SJSA1 (cell line): Measurements from ENCODE around the gene IRF9. TPM values are rescaled to one million over a fixed set of nuclear protein-coding genes. Genes with fewer than 3 reads are reported as not detected.
A peak's percentile ranks its signal among the peaks of the same experiment; 100 is the strongest.

ENCODE experiments used
- DNase-seq, 2 experiments: peaks; one replicate each; pipeline ENCODE4 v3.0.0-alpha.2; 2015 to 2020; ENCODE audit warnings: low spot score in 2 of 2, low read depth in 1 of 2
- H3K27ac ChIP-seq: fragments of 250-450 bp; sonication (Bioruptor Pico); 2 replicates; pipeline ENCODE4 v1.5.1; 2020; ENCODE audit warnings: mild to moderate bottlenecking, moderate library complexity
- H3K27me3 ChIP-seq: fragments of 250-450 bp; sonication (Bioruptor Pico); replicated peaks from 2 replicates; pipeline ENCODE4 v1.5.1; 2020; ENCODE audit warnings: mild to moderate bottlenecking, moderate library complexity
- H3K36me3 ChIP-seq: fragments of 250-450 bp; sonication (Bioruptor Pico); 2 replicates; pipeline ENCODE4 v1.5.1; 2020; ENCODE audit warnings: mild to moderate bottlenecking
- H3K4me1 ChIP-seq: fragments of 250-450 bp; sonication (Bioruptor Pico); replicated peaks from 2 replicates; pipeline ENCODE4 v1.6.1; 2021; ENCODE audit warnings: mild to moderate bottlenecking
- H3K4me3 ChIP-seq: fragments of 250-450 bp; sonication (Bioruptor Pico); 2 replicates; pipeline ENCODE4 v1.5.1; 2020; ENCODE audit warnings: mild to moderate bottlenecking
- H3K9me3 ChIP-seq: fragments of 250-450 bp; sonication (Bioruptor Pico); replicated peaks from 2 replicates; pipeline ENCODE4 v1.5.1; 2020; ENCODE audit warnings: mild to moderate bottlenecking
- total RNA-seq: library from RNA; depleted of rRNA; stranded (reverse); fragments of >200 nt; shearing (Covaris generic); gene quantifications from 2 replicates; pipeline ENCODE4 v1.2.3, GENCODE V29; 2014; rRNA removed

The IRF9 gene
- total RNA-seq, 1 experiment from 2014 or later: 24.3 TPM

DNA sequence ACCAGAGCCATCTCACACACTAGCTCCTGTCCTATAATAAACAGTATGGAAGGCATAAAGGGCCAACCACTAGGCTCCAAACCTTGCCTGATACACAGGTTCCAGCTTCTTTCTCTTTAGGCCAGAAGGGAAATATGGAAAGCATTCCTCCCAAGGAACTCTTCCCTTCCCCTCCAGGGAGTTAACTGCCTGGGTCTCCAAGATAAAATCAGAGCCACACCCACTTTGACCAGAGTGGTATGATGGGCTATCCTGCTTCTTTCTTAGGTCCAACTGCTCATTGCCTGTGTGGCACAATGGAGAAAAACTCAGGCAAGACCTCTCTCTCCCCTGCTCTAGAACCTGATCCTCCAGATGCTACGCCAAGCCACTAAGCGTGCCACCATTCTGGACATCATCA is 46.6 kb downstream of the IRF9 start:
- H3K4me3 ChIP-seq: no peak overlapping the region
- no peaks in the 10 kb centered on the region for H3K9me3 ChIP-seq
- no peak overlapping the region for H3K27ac ChIP-seq
- peaks cover 54% of the 10 kb centered on the region for H3K36me3 ChIP-seq
- H3K27me3 ChIP-seq: no peaks in the 10 kb centered on the region
- no peak for DNase-seq
- peaks cover 4% of the 10 kb centered on the region; the same call in 1 of the 2 replicates for H3K4me1 ChIP-seq

DNA sequence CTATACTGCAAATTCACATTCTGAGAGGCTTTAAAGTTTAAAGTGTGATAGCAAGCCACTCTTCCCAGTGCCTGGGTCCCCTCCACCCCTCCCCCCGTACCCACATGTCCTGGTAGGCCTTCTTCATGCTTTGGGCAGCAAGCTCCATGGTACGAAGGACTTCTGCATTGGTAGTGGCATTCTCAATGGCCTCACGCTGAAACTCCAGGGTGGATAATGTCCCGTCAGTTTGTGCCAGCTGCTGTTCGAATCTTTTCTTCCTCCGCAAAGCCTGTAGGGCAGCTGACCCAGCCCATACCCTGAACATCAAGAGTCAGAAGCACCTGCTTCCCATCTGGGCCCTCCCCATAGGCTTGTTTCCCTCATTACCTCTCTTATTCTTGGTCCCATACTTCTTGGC is 50.2 kb downstream of the IRF9 start:
- peaks cover 13% of the 10 kb centered on the region for H3K4me1 ChIP-seq
- H3K36me3 ChIP-seq: peaks cover 55% of the 10 kb centered on the region
- no peaks in the 10 kb centered on the region for H3K9me3 ChIP-seq
- no peaks in the 10 kb centered on the region for H3K27me3 ChIP-seq
- no peak overlapping the region for H3K27ac ChIP-seq
- no peak for DNase-seq
- H3K4me3 ChIP-seq: no peak overlapping the region

DNA sequence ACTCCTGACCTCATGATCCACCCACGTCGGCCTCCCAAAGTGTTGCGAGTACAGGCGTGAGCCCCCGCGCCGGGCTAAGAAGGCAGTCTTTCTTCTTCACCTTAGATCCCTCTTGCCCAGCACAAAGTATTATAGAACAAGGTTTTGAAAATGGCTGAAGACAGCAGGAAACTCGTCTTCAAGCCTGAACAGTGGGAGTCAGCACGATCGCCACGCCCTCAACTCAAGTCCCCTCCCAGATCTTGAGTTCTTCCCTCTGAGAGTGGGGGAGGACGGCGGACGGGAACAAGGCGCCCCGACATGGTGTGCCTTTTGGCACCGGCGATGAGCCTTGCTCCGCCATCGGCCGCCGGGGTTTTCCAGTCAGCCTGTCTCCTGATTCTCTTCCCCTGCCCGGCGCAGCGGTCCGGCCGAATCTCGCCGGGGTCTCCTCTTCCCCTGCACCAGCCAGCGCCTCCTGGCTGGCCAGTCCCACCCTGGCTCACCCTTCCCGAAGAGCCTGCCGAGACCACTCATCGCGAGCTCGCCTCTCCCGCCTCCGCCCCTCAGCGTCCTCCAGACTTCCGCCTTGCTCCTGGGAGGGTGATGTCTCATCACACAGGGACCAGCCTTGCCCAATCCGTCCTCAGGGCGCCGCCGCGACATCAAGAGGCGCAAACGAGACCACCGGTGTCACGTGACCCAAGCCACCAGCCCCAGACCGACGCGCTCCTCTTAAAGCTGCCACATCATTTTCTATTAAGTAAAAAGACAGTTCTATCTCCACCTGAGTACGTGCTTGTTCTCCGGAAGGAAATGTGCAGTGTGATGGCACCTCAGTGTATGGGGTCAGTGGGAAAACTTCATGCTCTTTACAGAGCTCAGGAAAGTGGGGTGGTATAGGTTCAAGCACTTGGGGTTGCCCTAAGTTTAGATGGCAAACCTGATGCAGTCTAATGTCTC is 52.1 kb downstream of the IRF9 start, which contains the start of gene CHMP4A:
Gene CHMP4A, minus strand, starts transcription at position 565 of the 942 bp plus-strand sequence. Its CDS starts 49 bp downstream, at position 516.
- Histone ChIP-seq H3K4me1 (peaks cover 13% of the 10 kb centered on the region), H3K27me3 (no peaks in the 10 kb centered on the region), H3K27ac (peak within 1 kb of the TSS; percentile 93), H3K4me3 (peak within 1 kb of the TSS; percentile 62), H3K36me3 (peaks cover 55% of the 10 kb centered on the region), H3K9me3 (no peaks in the 10 kb centered on the region)
- peak; percentile 97 to 98 for DNase-seq

DNA sequence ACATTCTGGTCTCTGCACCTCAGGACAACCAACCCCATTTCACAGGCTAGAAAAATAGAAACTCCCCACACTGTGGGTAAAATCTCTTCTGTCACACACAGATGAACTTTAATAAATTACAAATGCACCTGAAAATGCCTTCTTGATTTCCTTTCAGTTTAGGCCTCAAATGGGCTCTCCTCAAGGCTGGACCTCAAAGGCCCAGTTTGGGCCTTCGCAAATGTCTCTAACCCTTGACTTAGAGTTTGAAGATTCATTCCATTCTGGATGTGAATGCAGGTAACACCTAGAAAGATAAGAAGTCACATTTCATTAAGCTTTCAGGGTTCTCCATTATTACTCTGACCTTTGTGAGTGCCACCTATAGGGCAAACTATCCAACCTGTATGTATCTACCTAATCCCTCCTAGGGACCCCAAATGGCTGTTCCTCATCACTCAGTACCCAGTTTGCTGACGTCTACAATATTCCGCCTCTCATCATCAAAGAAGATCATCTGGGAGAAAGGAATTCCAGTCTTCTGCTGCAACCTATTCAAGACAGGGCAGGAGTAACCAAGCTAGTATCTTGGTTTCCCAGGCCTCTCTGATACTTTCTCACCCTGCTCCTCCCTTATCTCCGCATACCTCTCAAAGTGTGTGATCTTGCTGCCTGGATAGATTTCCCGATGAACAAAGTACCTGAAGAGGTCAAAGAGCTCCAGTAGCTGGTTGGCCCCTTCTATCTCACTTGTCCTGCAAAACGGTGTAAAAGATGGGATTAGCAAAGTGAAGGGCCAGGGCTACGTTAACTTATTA is 53.0 kb downstream of the IRF9 start:
- Histone ChIP-seq H3K27ac (no peak overlapping the region; the same call in 1 of the 2 replicates), H3K9me3 (no peaks in the 10 kb centered on the region), H3K36me3 (peaks cover 56% of the 10 kb centered on the region), H3K4me3 (peak overlapping the region; percentile 62), H3K4me1 (peaks cover 13% of the 10 kb centered on the region), H3K27me3 (no peaks in the 10 kb centered on the region)
- no peak for DNase-seq

DNA sequence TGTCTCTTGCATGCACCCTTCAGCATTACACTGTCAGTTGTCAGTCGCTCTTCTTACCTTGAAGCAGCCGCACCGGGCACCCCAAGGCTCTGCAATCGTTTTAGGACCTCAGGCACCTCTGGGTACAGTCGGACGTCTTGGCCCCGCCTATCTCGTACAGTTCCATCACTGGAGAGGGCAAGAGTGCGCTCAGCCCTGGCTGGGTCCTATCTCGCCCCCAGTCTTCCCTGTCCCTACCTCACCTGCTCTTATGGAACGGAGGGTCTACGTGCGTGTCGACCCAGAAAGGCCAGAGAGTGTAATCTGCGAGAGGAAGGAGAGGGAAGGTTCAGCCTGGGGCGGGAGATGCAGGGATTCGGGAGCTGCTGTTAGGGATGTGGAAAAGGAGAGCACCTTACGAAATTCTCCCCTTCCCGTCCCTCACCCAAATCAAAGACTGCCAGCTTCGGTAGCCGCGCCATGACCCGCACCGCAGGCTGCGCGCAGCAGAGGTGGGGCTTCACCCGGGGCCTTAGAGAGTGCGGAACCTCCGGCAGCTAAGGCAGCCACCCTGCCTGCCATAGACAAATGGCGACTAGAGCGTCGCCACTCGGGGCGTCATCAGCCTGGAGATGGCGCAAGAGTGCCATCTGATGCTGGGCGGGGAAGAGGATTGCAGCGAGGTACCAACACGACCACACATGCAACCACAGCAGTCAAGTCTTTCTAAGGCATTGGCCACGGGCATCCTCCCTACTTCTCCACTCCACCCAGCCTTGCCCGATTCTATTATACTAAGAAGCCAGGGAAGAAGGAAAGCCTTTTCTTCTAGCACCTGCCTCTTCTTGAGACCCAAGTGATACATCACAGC is 54.7 kb downstream of the IRF9 start, which contains the start of gene MDP1:
Gene MDP1, minus strand, starts transcription at position 572 of the 850 bp plus-strand sequence. Its CDS starts 111 bp downstream, at position 461.
- Histone ChIP-seq H3K27me3 (no peaks in the 10 kb centered on the region), H3K9me3 (no peaks in the 10 kb centered on the region), H3K36me3 (peaks cover 41% of the 10 kb centered on the region), H3K4me3 (peak within 1 kb of the TSS; percentile 47), H3K27ac (0 out of 2 replicates have a peak within 1 kb of the TSS, but pooled peaks have one; percentile 1), H3K4me1 (peaks cover 13% of the 10 kb centered on the region)
- peak; percentile 72 to 76 for DNase-seq

Other genes with a start within 250 kb of the IRF9 start
- gene DHRS4, start 207.5 kb upstream of the IRF9 start, total RNA-seq: 42.8 and 58.2 TPM in 2 replicates
- gene DHRS4L2, start 172.3 kb upstream of the IRF9 start, total RNA-seq: 4.9 and 15.1 TPM in 2 replicates
- gene CARMIL3, start 109.3 kb upstream of the IRF9 start, total RNA-seq: not detected in 2 replicates
- gene CPNE6, start 89.7 kb upstream of the IRF9 start, total RNA-seq: not detected in 2 replicates
- gene PCK2, start 67.0 kb upstream of the IRF9 start, total RNA-seq: 4.8 and 5.3 TPM in 2 replicates
- gene DCAF11, start 46.5 kb upstream of the IRF9 start, total RNA-seq: 43.1 and 44.0 TPM in 2 replicates
- 1.4 TPM in 1 of 2 replicates, not detected in the other for gene NRL, start 46.3 kb upstream of the IRF9 start, total RNA-seq
- gene FITM1, start 30.6 kb upstream of the IRF9 start, total RNA-seq: 1.8 TPM in 1 of 2 replicates, not detected in the other
- 168 and 199 TPM in 2 replicates for gene PSME1, start 25.1 kb upstream of the IRF9 start, total RNA-seq
- 11.1 and 24.5 TPM in 2 replicates for gene EMC9, start 19.7 kb upstream of the IRF9 start, total RNA-seq
- 161 and 167 TPM in 2 replicates for gene PSME2, start 14.7 kb upstream of the IRF9 start, total RNA-seq
- gene RNF31, start 13.8 kb upstream of the IRF9 start, total RNA-seq: 40.3 and 135 TPM in 2 replicates
- gene REC8, start 10.8 kb downstream of the IRF9 start, total RNA-seq: 0.47 and 6.8 TPM in 2 replicates
- gene IPO4, start 27.6 kb downstream of the IRF9 start, total RNA-seq: 25.1 and 27.6 TPM in 2 replicates
- gene TM9SF1, start 34.2 kb downstream of the IRF9 start, total RNA-seq: 60.3 and 60.5 TPM in 2 replicates
- not detected in 2 replicates for gene TSSK4, start 44.4 kb downstream of the IRF9 start, total RNA-seq
- 23.0 and 29.9 TPM in 2 replicates for gene CHMP4A, start 52.2 kb downstream of the IRF9 start, total RNA-seq
- 13.6 and 30.8 TPM in 2 replicates for gene MDP1, start 54.8 kb downstream of the IRF9 start, total RNA-seq
- gene NEDD8, start 71.1 kb downstream of the IRF9 start, total RNA-seq: 234 and 316 TPM in 2 replicates
- gene GMPR2, start 71.7 kb downstream of the IRF9 start, total RNA-seq: 46.1 and 64.8 TPM in 2 replicates
- 31.1 and 53.0 TPM in 2 replicates for gene TINF2, start 81.4 kb downstream of the IRF9 start, total RNA-seq
- 0.76 TPM in 1 of 2 replicates, not detected in the other for gene TGM1, start 101.9 kb downstream of the IRF9 start, total RNA-seq
- 18.0 and 30.4 TPM in 2 replicates for gene RABGGTA, start 110.3 kb downstream of the IRF9 start, total RNA-seq
- gene DHRS1, start 138.5 kb downstream of the IRF9 start, total RNA-seq: 5.4 and 20.5 TPM in 2 replicates
- 15.3 and 16.2 TPM in 2 replicates for gene NOP9, start 138.6 kb downstream of the IRF9 start, total RNA-seq
- not detected in 2 replicates for gene CIDEB, start 146.7 kb downstream of the IRF9 start, total RNA-seq
- 3.1 and 10.1 TPM in 2 replicates for gene LTB4R2, start 148.9 kb downstream of the IRF9 start, total RNA-seq
- gene LTB4R, start 150.2 kb downstream of the IRF9 start, total RNA-seq: 0.81 and 2.1 TPM in 2 replicates
- gene ADCY4, start 173.8 kb downstream of the IRF9 start, total RNA-seq: not detected in 2 replicates
- gene RIPK3, start 178.7 kb downstream of the IRF9 start, total RNA-seq: not detected in 2 replicates
- gene NFATC4, start 206.9 kb downstream of the IRF9 start, total RNA-seq: 14.6 and 23.6 TPM in 2 replicates
- gene NYNRIN, start 237.7 kb downstream of the IRF9 start, total RNA-seq: 0.87 and 1.2 TPM in 2 replicates